NCI-H2081 treated with DMSO at 0.1 percent for 48 hours (cell line): ENCODE results near the gene GPBAR1.

Experiments used
- DNase-seq: peaks from one replicate; lab custom pipeline; 2025; lab: John Stamatoyannopoulos, UW

The GPBAR1 gene

DNA sequence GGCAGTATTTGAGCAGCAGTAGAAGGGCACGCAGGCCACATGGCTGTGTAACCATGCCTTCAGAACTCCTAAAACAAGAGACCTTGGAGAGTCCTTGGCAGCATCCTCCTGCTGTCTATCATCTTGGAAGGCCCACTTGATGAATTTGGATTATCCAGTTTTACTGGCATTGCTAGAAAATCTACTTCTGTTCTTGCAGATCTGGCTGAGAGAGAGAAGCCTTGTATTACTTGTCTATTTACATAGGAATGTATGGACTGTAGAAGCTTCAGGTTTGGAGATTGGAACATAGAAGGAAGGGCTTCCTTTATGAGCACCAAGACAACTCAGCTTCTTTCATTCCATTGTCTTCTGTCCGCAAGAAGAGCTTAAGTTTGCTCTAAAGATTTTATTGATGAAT, 16.1 kb upstream of the GPBAR1 start:
- no peak for DNase-seq

DNA sequence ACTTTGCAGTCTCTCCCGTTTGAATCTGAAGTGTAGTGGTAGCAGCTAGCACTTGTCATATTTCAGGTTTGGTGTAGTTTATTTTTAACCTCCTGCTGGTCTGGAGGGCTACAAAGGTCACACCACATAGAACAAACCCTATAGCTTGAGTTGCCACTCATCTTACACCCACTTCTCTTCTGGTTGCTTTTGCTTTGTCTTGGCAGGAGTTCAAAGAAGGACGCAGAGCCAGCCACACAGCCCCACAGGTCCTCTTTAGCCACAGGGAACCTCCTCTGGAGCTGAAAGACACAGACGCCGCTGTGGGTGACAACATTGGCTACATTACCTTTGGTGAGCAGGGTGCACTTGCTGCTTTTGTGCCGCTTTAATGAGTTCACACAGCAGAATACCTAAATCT, 15.6 kb upstream of the GPBAR1 start:
- DNase-seq, result no peak

DNA sequence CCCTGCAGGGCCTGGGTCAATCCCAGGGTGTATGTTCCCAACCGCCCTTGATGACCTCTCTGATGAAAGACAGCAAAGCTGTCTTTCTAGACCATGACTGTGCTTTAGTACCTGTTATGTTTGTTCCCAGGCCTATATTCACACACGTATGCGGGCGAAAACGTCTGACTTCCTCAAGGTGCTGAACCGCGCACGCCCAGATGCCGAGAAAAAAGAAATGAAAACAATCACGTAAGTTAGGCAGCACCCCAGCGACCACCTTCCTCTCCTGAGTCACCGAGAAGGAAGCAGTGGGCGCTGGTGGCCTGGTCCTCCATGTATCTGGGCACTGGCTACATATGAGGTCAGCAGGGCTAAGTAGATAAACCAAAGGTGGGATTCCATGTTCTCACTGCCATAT, 11.1 kb upstream of the GPBAR1 start:
- DNase-seq, result no peak

DNA sequence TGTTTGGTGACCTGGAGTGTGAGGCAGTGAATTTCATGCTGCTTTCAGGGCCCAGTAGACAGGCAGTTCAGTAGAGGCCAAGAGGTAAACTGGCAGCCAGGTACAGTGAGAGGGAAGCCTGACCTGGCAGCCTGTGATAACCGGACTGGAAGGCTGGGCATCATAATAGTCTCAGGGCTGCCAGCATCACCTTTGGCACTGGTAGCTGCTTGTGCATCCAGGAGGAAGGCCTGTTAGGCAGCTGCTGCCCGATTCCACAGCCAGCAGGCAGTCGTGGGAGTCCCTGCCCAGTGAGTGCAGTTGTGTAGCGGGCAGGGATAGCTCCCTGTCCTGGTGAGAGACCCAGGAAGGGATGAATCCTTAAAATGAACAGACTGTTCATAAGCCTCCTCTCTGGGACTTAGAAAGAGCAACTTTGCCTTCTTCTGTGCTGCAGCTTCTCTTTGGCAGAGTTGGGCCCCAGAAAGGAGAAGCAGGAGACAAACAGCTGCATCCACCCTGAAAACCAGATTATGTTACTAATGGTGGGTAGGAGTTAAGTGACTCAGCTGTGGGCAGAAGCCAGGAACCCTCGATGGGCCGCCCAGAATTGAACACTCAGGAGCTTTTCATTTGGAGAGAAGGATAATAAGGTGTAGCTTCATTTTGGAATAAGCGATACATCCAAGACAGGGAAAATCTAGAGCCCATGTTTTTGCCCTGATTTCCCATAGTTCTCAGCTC, 8.1 kb upstream of the GPBAR1 start:
- DNase-seq, result no peak

DNA sequence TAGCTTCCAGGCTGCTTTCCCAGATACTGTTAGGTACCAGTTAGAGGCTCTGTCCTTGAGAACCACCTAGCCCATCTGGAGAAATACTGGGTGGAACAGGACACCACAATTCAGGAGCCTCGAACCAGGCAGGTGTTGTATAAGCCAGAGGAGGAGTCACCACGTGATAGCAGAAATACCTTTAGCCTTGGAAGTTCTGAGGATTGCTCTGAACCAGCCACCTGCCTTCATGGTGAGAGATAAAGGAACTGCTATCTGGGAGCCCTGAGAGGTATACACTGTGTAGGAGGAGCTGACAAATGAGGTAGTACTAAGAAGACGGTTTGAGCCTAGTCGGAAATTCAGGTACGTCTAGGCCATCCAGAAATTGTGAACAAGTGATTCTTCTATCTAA, 7.6 kb upstream of the GPBAR1 start:
- DNase-seq, result no peak

DNA sequence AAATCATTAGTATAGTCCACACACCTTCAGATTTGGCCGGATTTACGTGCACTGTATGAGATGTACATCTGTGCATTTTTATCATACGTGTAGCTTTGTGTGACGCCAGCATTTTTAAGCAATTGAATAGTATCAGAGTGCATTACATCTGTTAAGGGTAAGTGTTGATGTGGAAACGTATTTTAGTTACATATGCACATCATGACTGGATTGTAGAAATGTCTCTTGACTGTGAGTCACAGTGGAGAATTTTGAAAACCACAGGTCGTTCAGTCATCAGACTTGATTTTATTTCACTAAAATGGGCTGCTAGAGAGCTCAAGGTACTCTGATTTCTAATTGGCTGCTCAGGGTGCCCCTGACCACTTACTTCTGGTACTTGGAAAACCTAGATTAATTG, 5.4 kb upstream of the GPBAR1 start:
- no peak for DNase-seq

DNA sequence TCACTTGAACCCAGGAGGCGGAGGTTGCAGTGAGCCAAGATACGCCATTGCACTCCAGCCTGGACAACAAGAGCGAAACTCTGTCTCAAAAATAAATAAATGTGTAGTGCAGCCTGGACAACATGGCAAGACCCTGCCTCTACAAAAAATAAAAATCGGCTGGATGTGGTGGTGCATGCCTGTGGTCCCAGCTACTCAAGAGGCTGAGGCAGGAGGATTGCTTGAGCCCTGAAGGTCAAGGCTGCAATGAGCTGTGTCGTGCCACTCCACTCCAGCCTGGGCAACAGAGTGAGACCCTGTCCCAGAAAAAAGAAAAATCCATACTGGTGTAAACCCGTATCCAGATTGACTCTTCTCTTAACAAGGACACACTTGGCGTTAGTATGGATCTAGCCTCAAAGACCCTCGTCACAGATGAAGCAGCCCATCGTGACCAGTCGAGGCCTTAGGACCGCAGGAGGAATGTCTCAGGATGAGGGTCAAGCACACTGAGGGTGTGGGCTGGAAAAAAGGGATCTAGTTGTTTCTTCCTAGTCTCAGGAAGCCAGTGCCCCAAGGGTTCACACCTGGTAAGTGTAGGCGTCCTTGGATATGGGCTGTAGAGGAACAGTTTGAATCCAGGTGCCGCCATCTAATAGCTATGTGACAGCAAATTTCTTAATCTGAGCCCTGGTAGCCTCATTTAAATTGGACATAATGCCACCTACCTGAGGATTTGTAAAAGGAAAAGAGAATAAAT, 4.0 kb upstream of the GPBAR1 start:
- no peak for DNase-seq

DNA sequence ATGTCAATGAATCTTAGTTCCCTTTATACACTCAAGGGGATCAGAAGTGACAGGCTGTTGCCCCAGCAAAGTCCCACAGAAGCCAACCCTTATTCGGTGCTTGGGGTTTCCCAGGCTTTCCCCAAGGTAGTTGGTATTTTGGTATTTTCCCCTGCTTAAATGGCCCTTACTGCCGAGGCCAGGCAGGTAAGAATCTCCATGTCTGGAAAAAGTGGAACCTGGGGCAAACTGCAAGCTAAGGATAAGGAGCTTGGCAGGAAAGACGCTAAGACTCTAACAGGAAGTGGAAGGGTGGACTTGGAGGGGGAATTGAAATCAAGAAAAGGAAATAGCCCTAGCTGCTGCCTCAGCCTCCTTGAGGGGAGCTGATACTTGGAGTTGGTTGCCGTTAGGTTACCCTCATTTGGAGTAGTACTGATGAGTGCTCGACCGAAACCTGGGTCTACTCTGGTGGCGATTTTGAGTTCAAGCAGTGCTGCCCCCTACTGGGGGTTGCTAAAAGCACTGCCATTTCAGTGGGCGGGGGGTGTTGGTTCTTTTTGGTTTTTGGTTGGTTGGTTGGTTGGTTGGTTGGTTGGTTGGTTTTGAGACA, 3.3 kb upstream of the GPBAR1 start:
- DNase-seq, result no peak

DNA sequence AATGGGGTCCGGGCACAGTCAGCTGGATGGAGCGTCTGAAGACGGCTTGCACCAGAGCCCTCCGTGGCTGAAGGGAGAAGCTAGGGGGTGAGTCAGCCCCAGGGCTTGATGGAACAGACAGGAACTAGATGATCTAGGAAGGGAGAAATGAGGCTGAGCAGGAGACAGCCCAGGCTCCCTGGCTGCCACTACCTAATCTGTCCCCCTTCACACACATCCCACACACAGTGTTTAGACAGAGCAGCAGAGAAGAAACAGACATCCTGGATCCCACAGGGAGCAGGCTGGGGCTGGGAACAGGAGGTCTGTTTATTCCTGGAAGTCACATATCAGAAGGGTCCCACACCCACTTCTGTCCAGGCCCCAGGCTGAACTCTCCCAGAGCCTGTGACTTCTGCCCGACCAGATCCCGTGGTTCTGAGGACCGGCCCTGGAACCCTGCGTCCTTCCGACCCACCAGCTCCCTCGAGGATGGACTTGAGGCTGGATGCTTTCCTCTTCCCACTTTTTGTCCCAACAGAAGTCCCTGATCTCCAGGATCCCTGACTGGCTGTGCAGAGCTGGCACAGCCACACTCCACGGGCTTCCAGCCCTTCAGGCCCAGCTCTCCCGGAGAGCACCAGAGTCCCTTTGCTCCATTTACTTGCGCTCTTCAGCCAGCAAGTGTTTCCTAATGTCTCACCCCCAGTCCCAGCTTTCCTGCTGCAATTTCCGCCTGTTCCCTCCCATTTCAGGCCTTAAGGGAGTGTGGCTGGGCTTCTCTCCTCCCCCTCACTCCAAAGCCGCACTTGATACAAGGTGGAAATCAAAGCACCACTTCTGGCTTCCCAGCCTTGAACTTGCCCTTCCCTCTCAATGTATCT, 1.5 kb upstream of the GPBAR1 start:
- no peak for DNase-seq

DNA sequence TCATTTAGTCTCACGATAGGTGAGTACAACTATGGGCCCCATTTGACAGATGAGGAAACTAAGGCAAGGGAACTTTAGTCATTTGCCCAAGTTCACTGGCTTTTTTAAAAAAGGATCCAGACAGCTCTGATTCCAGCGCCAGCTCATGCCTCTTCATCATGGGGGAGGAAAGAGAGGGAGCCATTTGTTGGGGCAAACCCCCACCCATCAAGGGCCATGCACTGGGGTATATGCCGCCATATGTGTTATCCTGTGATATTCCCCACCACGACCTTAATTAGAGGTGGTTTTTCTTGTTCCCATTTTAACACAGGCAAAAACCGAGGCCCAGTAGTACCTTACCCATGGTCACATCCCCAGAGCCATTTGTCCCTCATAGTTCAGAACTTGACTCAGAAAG, 649 bp upstream of the GPBAR1 start:
- DNase-seq, result no peak

DNA sequence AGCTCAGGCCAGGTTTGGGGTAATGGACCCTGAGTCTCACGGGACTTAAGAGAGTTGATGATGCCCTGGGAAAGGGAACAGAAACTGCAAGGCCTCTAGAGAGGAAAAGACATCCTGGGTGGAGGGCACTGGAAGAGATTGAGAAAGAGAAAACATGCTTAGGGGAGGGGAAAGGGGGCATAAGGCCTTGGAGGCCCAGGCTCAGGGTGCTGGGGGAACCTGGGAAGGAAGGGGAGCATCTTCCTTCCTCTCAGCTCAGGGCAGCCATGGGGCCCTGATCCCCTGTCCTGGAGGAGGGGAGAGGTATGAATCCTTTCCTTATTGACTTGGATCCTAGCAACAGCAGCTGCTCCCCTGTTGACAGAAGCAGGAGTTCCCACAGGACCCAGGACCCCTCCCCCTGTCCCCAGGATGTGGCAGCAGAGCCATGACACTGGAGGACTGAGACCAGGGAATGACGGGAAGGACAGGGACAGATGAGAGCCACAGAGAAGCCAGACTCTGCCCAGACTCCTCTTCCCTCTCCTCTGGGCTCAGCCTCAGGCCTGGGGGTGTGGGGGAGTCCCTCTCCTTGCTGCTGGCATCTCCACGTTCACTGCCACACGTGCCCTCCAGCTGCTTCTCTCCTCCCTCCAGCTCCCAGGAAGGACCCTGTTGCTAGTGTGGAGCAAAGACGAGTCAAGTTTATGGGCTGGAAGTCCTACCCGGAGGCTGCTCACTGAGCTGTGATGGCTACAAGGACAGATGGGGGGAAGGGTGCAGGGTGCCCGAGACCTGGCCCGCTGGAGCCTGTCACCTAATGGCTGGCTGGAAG, 815 bp downstream of the GPBAR1 start:
- DNase-seq, result no peak

DNA sequence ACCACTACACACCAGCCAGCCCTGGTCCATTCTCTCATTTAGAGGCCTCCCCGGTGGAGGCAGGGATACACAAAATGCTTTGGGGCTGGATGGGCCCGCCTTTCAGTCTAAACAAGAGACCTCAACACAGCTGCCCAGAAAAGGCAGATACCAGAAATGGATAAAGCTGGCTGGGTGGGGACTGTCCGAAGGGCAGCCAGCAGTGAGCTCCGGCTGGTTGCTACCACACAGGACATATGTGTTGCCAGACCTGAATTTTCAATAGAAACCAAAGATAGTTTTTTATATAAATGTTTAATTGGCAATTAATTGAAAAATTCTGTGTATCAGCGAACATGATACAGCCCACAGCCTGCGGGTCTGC, 1.4 kb downstream of the GPBAR1 start:
- no peak for DNase-seq

DNA sequence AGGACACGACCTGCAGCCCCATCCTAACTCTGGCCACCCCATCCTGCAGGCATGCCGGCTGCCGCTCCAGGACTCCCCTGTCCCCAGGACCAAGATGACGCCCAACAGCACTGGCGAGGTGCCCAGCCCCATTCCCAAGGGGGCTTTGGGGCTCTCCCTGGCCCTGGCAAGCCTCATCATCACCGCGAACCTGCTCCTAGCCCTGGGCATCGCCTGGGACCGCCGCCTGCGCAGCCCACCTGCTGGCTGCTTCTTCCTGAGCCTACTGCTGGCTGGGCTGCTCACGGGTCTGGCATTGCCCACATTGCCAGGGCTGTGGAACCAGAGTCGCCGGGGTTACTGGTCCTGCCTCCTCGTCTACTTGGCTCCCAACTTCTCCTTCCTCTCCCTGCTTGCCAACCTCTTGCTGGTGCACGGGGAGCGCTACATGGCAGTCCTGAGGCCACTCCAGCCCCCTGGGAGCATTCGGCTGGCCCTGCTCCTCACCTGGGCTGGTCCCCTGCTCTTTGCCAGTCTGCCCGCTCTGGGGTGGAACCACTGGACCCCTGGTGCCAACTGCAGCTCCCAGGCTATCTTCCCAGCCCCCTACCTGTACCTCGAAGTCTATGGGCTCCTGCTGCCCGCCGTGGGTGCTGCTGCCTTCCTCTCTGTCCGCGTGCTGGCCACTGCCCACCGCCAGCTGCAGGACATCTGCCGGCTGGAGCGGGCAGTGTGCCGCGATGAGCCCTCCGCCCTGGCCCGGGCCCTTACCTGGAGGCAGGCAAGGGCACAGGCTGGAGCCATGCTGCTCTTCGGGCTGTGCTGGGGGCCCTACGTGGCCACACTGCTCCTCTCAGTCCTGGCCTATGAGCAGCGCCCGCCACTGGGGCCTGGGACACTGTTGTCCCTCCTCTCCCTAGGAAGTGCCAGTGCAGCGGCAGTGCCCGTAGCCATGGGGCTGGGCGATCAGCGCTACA, 2.1 kb downstream of the GPBAR1 start:
- no peak for DNase-seq

DNA sequence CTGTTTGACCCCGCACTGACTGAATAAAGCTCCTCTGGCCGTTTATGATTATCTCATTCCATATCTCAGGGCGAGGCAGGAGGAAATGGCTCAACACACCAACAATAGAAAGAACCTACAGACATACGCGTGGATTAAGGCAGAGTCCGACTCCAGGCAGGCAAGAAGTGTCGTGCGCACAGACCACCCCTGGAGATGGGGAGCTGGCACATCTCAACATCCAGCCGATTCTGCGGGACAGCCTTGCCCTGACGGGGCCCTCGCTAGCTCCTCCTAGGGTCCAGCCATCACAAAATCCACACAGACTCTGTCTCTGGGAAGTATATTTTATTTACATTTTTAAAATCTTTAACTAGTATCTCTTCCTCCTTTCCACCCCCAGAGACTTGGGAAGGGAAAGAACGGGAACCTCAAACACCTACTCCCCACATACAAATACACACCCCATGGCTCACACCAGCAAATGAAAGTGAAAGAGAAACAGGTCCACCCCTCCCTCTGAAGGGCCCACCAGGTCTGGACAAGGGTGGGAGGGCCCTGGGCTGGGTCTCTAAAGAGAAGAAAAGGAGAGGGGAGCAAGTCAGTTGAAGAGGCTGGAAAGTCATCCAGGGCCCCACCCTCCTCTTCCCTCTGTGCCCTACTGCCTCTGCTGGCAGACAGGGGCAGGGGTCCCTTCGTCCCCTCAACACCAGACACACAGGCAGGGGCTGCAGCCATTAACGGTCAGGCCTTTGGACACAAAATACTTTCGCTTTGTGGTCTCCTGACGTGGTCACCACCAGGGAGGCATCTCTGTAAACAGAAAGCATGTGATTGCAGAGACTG, 3.2 kb downstream of the GPBAR1 start:
- no peak for DNase-seq

DNA sequence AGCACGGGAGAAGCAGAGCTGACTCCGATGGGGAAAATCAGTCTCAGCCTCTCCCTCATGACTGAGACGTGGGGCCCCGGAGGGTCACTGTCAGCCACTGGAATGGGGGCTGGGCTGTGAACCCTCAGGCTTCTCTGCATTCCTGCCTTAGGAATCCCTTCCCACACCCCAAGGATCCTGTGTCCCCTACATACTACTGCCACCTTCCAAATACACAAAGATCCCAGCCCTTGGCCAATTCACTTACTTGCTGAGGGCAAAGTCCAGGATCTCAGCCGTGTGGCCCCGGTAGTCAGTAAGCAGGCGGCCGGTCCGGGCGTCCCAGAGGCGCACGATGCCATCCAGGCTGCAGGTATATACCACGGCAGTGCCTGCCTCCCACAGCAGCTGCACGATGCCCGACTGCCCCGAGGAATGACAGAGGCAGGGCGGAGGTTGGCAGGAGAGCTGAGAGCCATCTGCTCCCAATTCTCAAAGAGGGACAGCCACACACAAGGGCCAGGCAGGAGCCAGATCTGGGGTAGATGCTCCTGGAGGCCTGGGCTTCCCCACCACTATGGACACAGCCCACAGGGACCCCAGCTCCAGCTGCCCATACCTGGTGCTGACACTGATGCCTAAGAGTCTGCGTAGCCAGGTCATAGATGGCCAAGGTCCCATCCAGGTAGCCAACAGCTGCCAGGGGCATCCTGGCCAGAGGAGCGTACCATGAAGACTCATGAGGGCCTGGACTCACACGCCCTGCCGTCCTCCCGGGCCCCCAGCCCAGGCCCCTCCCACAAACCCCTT, 4.2 kb downstream of the GPBAR1 start:
- no peak for DNase-seq

DNA sequence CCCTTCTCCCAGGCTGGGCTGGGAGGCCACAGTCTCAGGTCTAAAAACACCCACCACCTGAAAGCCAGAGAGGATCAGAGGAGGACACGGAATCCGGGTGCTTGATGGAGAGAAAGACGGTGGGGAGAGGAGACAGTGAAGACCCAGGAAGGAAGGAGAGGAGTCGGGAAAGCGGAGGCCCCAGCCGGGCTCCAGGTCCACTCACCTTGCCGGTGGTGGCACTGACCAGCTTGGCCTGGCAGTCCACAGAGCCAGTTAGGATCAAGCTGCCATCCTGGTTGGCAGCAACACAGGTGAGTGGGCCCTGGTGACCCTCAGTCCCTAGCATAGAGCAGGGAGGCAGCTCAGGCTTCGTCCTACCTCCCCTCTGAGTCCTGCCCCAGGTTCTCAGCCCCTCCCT, 4.8 kb downstream of the GPBAR1 start:
- DNase-seq, result no peak

DNA sequence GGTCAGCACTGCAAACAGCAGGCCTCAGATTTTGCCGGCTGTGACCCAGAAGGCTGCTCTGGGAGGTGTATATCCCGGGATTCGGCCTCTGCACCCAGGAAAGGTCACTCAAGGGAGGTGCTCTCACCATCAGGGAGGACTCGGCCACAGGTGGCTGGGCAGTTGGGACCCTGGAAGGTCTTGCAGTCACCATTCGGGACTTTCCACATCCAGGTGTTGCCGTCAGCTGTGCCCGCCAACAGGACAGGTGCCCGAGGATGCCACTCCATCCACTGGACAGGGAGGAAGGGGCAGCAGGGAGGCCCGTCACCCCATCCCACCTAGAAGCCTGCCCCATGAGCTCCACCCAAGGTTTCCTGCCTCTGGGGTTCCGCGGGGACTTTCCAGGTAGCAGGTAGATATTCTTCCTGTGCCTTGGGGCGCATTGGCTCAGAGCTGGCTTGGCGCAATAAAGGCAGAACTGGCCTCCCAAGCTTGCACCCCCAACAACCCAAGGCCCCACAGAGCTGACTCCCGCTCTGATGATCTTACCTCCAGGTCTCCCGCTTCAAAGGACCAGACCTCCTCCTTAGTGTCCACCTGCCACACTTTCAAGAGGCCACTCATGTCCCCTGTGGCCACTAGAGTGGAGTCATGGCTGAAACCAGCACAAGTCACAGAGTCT, 5.6 kb downstream of the GPBAR1 start:
- no peak for DNase-seq

DNA sequence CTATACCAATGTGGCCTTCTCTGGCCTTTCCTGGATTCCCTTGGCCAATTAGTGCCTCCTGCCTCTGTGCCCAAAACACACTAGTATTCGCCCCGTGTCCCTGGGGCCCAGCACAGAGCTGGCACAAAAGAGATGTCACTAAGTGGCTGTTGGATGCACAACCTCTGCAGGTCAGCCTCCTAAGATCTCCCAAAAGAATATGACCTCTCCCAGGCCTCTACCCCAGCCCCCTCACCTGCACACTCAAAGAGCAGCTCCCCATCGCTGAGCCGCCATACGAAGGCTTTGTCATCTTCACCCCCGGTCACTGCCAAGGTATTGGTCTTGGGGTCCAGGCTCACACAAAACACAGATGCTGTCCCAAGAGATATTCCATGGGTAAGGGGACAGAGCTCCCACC, 6.4 kb downstream of the GPBAR1 start:
- DNase-seq, result no peak
